ENCODE measurements around the gene LLGL2. TPM values are rescaled to one million over a fixed set of nuclear protein-coding genes. Genes with fewer than 3 reads are reported as not detected.

The LLGL2 gene
- 14.5 and 14.7 TPM in 2 replicates for total RNA-seq

GRCh38 chr17:75524970-75525805 is at the start of gene LLGL2:
TSS of gene LLGL2 (plus strand) at chr17:75525697. CDS start at chr17:75543427, 17,730 bp downstream.

GRCh38 chr17:75515496-75516254 is 9.8 kb upstream of the LLGL2 start, which contains the start of gene CASKIN2:
TSS of gene CASKIN2 (minus strand) at chr17:75515537. CDS start at chr17:75513804, 1,733 bp downstream.

GRCh38 chr17:75516255-75516618 is 9.3 kb upstream of the LLGL2 start, which contains the start of gene TSEN54:
TSS of gene TSEN54 (plus strand) at chr17:75516528. CDS start at chr17:75516561, 33 bp downstream.

GRCh38 chr17:75587675-75588595 is 62.4 kb downstream of the LLGL2 start, which contains the start of gene MYO15B:
TSS of gene MYO15B (plus strand) at chr17:75587800. CDS start at chr17:75588058, 258 bp downstream.

Other genes starting within 250 kb of the LLGL2 start
- gene SLC25A19, start 236.3 kb upstream of the LLGL2 start, total RNA-seq = 7.4 and 14.7 TPM in 2 replicates
- gene GRB2, start 120.0 kb upstream of the LLGL2 start, total RNA-seq = 49.9 and 83.7 TPM in 2 replicates
- 38.7 and 41.3 TPM in 2 replicates for gene TMEM94, start 69.1 kb upstream of the LLGL2 start, total RNA-seq
- 6.3 and 9.5 TPM in 2 replicates for gene CASKIN2, start 10.2 kb upstream of the LLGL2 start, total RNA-seq
- 28.5 and 36.9 TPM in 2 replicates for gene TSEN54, start 9.2 kb upstream of the LLGL2 start, total RNA-seq
- 1.2 and 6.9 TPM in 2 replicates for gene MYO15B, start 62.1 kb downstream of the LLGL2 start, total RNA-seq
- not detected in 2 replicates for gene SMIM5, start 107.7 kb downstream of the LLGL2 start, total RNA-seq
- gene RECQL5, start 141.5 kb downstream of the LLGL2 start, total RNA-seq = 13.2 and 17.3 TPM in 2 replicates
- 50.4 and 65.7 TPM in 2 replicates for gene SAP30BP, start 141.6 kb downstream of the LLGL2 start, total RNA-seq
- 1,334 and 1,928 TPM in 2 replicates for gene ITGB4, start 195.8 kb downstream of the LLGL2 start, total RNA-seq
- gene GALK1, start 239.5 kb downstream of the LLGL2 start, total RNA-seq = 11.1 TPM in 2 replicates